ENCODE measurements around the gene GUCY2D. TPM values are rescaled to one million over a fixed set of nuclear protein-coding genes. Genes with fewer than 3 reads are reported as not detected.

Gene GUCY2D
- total and polyA plus RNA-seq, 12 donors = not detected

DNA sequence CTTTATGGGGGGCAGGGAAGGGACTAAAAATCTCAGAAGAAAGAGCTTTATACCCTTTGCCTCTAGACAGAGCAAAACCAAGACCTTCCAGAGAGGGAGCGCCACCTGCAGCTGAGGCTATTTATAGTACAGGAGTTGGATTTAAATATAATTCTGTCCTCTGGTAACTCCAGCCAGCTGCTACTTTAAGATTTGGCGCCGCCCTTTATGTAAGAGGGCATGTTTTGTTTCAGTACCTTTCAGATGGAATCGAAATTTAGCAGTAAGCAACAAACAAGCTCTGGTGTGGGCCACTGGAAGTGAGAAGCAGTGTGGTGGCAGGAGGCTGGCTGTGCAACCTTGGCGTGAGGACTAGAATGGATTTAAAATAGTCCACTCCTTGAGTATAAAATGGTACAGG lies 5.2 kb upstream of the GUCY2D start:
- Histone ChIP-seq H3K4me3 (no peak overlapping the region), H3K27ac (no peak overlapping the region), H3K36me3 (replicated peaks in 1 of 2) (no peaks in the 10 kb centered on the region), H3K4me1 (replicated peaks in 1 of 2) (no peaks in the 10 kb centered on the region), H3K9me3 (replicated peaks in 1 of 3) (no peaks in the 10 kb centered on the region), H3K27me3 (peaks cover 31% of the 10 kb centered on the region)
- 23 to 31% (median 26%) methylated on average over 5 of the region's 5 CpGs for WGBS, 4 donors
- intact Hi-C loops (cut with DNase I) = loop anchor here in 1 of 2 donors (10.0 kb wide), 1 partner anchor 182 kb away; no protein-coding TSS in a partner anchor
- peak in 1 of 7 donors; percentile 23 for DNase-seq
- TF ChIP-seq POLR2A (IDR thresholded peaks at IDR 0.05) (no peak), CTCF (IDR thresholded peaks at IDR 0.05) (no peak)

GRCh38 chr17:8002721-8003593 lies 542 bp downstream of the GUCY2D start:
- peaks cover 8 to 13% of the 10 kb centered on the region in 2 donors for H3K4me1 ChIP-seq (replicated peaks in 1 of 2)
- no peak overlapping the region for H3K27ac ChIP-seq
- peak overlapping the region in 1 of 4 donors; percentile 22 for H3K4me3 ChIP-seq
- H3K27me3 ChIP-seq = peaks cover 45% of the 10 kb centered on the region
- H3K9me3 ChIP-seq (replicated peaks in 1 of 3) = no peaks in the 10 kb centered on the region
- WGBS, 4 donors = 6 to 40% (median 12%) methylated on average over 2 to 92 of the region's 92 CpGs
- DNase-seq = peak in 1 of 7 donors; percentile 17
- intact Hi-C loops (cut with DNase I) = no loop called here
- no peak for TF ChIP-seq CTCF (IDR thresholded peaks at IDR 0.05)
- no peak for TF ChIP-seq POLR2A (IDR thresholded peaks at IDR 0.05)
- no peaks in the 10 kb centered on the region for H3K36me3 ChIP-seq (replicated peaks in 1 of 2)

DNA sequence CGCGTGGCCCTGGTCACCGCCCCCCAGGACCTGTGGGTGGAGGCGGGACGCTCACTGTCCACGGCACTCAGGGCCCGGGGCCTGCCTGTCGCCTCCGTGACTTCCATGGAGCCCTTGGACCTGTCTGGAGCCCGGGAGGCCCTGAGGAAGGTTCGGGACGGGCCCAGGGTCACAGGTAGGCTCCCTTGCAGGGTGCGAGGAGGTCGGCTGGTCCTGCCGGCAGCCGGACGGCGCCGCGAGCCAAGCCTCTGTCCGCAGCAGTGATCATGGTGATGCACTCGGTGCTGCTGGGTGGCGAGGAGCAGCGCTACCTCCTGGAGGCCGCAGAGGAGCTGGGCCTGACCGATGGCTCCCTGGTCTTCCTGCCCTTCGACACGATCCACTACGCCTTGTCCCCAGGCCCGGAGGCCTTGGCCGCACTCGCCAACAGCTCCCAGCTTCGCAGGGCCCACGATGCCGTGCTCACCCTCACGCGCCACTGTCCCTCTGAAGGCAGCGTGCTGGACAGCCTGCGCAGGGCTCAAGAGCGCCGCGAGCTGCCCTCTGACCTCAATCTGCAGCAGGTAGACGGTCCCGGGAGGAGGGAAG lies 1.3 kb downstream of the GUCY2D start:
- Histone ChIP-seq H3K4me3 (no peak overlapping the region), H3K27ac (no peak overlapping the region), H3K27me3 (peaks cover 41% of the 10 kb centered on the region), H3K4me1 (replicated peaks in 1 of 2) (peaks cover 8 to 13% of the 10 kb centered on the region in 2 donors), H3K9me3 (replicated peaks in 1 of 3) (no peaks in the 10 kb centered on the region), H3K36me3 (replicated peaks in 1 of 2) (no peaks in the 10 kb centered on the region)
- intact Hi-C loops (cut with DNase I) = no loop called here
- peak in 1 of 7 donors; percentile 14 for DNase-seq
- no peak for TF ChIP-seq POLR2A (IDR thresholded peaks at IDR 0.05)
- no peak for TF ChIP-seq CTCF (IDR thresholded peaks at IDR 0.05)
- 55 to 79% (median 58%) methylated on average over 25 to 44 of the region's 44 CpGs for WGBS, 4 donors

DNA sequence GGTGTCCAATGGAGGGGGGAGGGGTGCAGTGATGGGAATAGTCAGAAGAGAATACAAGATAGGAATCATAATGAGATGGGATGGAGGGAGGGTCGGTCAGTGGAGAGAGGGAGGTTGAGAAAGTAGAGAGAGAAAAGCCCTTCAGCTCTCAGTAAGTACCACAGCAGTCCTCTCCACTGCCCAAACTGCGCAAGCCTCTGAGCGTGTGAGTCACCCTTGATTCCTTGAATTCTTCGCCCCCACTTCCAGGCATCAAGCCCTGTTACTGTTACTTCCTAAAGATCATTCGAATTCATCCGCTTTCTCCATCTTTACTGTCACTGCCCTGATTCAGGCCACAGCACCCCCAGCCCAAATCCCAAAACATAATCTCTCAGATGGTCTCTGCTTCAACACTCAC lies 2.5 kb downstream of the GUCY2D start:
- DNase-seq = no peak
- Histone ChIP-seq H3K27ac (no peak overlapping the region), H3K36me3 (replicated peaks in 1 of 2) (no peaks in the 10 kb centered on the region), H3K4me1 (replicated peaks in 1 of 2) (peaks cover 8 to 13% of the 10 kb centered on the region in 2 donors), H3K4me3 (no peak overlapping the region), H3K9me3 (replicated peaks in 1 of 3) (no peaks in the 10 kb centered on the region), H3K27me3 (peaks cover 38% of the 10 kb centered on the region)
- intact Hi-C loops (cut with DNase I) = no loop called here
- TF ChIP-seq CTCF (IDR thresholded peaks at IDR 0.05) (no peak), POLR2A (IDR thresholded peaks at IDR 0.05) (no peak)
- 90 to 100% (median 93%) methylated on average over 6 of the region's 6 CpGs for WGBS, 4 donors
